Duodenal mucosa (tissue), 2 donors: ENCODE data around the gene RAB4A.

Experiments used
- H3K27ac ChIP-seq: one replicate; pipeline ENCODE4 v1.7.0; 2013; ENCODE audit warnings: low read depth, low read length
- H3K27me3 ChIP-seq, 2 donors: one replicate each; pipeline ENCODE4 v1.7.0; 2013; ENCODE audit warnings: low read length in 2 of 2, control low read depth in 1 of 2; ENCODE audit not compliant: insufficient read depth in 2 of 2, control insufficient read depth in 1 of 2
- H3K36me3 ChIP-seq, 2 donors: one replicate each; pipeline ENCODE4 v1.7.0; 2013; ENCODE audit warnings: low read length in 2 of 2, control low read depth in 1 of 2; ENCODE audit not compliant: insufficient read depth in 2 of 2, control insufficient read depth in 1 of 2
- H3K4me1 ChIP-seq, 2 donors: one replicate each; pipeline ENCODE4 v1.7.0; 2013; ENCODE audit warnings: low read length in 2 of 2, control low read depth in 1 of 2; ENCODE audit not compliant: insufficient read depth in 2 of 2, control insufficient read depth in 1 of 2
- H3K4me3 ChIP-seq, 2 donors: one replicate each; pipeline ENCODE4 v1.7.0; 2013; ENCODE audit warnings: low read length in 2 of 2, low read depth in 1 of 2
- H3K9ac ChIP-seq, 2 donors: one replicate each; pipeline ENCODE4 v1.7.0; 2013; ENCODE audit warnings: low read length in 2 of 2, low read depth in 1 of 2
- H3K9me3 ChIP-seq, 2 donors: one replicate each; pipeline ENCODE4 v1.7.0; 2013; ENCODE audit warnings: low read length in 2 of 2, control low read depth in 1 of 2; ENCODE audit not compliant: control insufficient read depth in 1 of 2

Gene RAB4A

DNA sequence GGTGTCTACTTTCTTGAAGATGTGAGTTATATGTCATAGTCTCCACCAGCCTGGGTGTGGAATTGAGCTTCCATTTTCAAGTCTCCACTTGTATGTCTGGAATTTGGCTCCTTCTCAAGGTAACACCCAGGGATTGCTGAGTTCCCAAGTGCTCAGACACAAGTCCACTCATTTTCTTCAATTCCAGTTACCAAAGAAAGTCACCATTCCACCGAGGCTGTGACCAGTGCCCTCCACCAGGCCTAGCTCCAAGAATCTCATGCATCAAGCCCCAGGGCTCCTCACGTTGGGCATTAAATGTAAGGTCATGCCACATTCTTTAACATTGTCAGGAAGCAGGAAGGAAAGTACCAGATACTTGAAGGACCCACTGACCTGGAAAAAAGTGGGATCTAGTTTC is 2.4 kb upstream of the RAB4A start:
- Histone ChIP-seq H3K9ac (no peak overlapping the region), H3K4me3 (no peak overlapping the region), H3K4me1 (peaks cover 21% of the 10 kb centered on the region in 2 donors), H3K27me3 (no peaks in the 10 kb centered on the region), H3K9me3 (no peaks in the 10 kb centered on the region), H3K27ac (no peak overlapping the region), H3K36me3 (no peaks in the 10 kb centered on the region)

DNA sequence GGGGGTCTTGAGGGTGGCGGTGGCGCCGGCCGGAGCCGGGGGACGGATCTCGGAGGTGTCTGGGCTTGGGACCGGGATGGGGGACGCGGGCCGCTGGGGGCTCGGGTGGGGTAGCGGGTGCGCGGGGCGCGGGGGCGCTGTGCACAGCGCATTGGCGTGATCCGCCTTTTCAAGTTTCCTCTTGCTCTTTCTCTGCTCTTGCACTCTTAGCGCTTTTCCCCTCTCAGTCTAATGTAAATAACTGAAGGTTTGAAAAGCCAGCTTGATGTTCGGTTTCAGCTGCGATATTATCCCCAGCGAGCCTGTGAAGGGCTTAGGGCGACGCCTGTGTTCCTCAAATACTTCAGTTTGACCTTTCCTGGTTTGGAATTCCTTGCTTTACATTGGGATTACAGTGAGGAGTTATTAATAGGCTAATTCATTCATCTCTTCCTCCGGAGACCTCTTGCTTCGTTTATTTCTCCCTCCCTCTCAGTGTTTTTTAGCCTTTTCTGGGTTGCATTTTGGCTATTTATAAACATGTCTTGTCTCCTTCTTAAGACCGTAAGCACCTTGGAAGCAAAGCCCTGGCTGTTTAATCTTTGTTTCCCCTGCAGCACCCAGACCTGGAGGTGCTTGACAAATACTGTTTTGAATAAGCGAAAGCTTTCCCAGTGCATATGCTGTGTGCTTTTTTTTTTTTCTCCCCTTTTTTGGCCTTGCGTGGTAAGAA is 693 bp downstream of the RAB4A start:
- Histone ChIP-seq H3K27me3 (no peaks in the 10 kb centered on the region), H3K36me3 (no peaks in the 10 kb centered on the region), H3K9me3 (no peaks in the 10 kb centered on the region), H3K9ac (peak overlapping the region; percentile 56 to 63), H3K27ac (peak overlapping the region; percentile 45), H3K4me3 (peak overlapping the region; percentile 73 to 92), H3K4me1 (peaks cover 28 to 41% of the 10 kb centered on the region in 2 donors)

GRCh38 chr1:229272164-229273158 is 1.6 kb downstream of the RAB4A start:
- peak overlapping the region; percentile 56 to 63 for H3K9ac ChIP-seq
- peaks cover 28 to 46% of the 10 kb centered on the region in 2 donors for H3K4me1 ChIP-seq
- no peaks in the 10 kb centered on the region for H3K9me3 ChIP-seq
- H3K4me3 ChIP-seq: peak overlapping the region; percentile 73 to 92
- H3K36me3 ChIP-seq: no peaks in the 10 kb centered on the region
- H3K27ac ChIP-seq: no peak overlapping the region
- H3K27me3 ChIP-seq: no peaks in the 10 kb centered on the region

DNA sequence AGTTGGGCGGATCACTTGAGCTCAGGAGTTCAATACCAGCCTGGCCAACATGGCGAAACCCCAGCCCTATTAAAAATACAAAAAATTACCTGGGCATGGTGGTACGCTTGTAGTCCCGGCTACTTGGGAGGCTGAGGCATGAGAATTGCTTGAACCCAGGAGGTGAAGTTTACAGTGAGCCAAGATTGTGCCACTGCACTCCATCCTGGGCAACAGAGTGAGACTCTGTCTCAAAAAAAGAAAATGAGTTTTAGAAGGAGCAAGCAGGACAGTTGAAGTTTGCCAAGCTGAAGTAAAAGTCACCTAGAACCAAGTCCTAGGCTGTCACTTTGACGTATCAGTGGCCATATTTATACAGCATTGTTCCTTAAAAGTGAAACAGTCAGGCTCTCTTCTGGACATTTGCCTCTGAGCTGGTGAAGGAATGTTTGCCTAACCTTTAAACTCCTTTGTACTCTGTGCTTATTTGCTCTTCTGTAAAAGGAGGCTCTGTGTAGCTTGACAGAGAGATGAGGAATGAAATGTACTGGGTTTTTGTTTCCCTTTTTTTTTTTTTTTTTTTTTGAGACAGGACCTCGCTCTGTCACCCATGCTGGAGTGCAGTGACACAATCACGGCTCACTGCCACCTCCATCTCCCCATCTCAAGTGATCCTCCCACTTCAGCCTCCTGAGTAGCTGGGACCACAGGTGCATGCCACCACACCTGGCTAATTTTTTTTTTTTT is 2.8 kb downstream of the RAB4A start:
- Histone ChIP-seq H3K9ac (no peak overlapping the region), H3K9me3 (no peaks in the 10 kb centered on the region), H3K4me3 (peak overlapping the region in 1 of 2 donors; percentile 73), H3K27ac (no peak overlapping the region), H3K36me3 (no peaks in the 10 kb centered on the region), H3K4me1 (peaks cover 28 to 48% of the 10 kb centered on the region in 2 donors), H3K27me3 (no peaks in the 10 kb centered on the region)

DNA sequence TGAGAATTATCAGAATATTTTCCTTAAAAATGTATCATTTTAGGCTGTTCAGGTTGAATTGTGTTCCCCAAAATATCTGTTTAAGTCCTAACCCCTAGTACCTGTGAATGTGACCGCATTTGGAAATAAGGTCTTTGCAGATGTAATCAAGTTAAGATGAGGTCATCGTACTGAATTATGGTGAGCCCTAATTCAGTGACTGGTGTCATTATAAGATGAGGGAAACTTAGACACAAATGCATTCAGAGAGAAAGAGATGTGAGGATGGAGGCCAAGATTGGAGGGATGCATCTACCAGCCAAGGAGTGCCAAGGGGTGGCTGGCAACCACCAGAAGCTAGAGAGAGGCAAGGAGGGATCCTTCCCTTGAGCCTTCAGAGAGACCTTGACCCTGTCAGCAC is 4.1 kb downstream of the RAB4A start:
- H3K4me1 ChIP-seq: peaks cover 28 to 53% of the 10 kb centered on the region in 2 donors
- H3K4me3 ChIP-seq: no peak overlapping the region
- no peak overlapping the region for H3K9ac ChIP-seq
- no peaks in the 10 kb centered on the region for H3K27me3 ChIP-seq
- no peaks in the 10 kb centered on the region for H3K36me3 ChIP-seq
- H3K27ac ChIP-seq: no peak overlapping the region
- H3K9me3 ChIP-seq: no peaks in the 10 kb centered on the region

DNA sequence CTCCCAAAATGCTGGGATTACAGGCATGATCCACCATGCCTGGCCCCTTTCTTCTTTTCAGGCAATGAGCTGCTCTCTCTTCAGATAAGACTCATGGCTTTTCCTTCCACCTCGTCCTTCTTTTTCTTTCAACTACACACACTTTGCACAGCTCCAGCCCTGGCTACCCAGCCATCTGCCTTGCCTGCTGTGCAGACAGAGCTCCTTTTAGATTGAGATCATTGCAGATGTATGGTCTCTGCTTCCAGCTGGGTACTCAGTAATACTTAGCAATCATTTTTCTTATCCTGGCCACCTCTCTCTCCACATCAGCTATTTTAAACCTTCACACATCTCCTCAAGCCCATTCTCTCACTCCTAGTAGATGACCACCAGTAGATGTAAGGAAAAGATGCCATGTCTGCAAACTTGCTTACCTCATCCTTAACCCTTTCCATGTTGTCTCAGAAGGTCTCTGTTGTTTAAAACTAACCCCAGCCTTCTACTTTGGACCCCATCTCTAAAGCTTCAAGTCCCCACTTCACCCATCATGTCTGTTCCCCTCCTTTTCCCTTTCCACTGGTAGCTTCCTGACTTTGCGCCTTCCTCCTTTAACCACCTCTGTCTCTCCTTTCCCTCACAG is 7.3 kb downstream of the RAB4A start:
- Histone ChIP-seq H3K9ac (no peak overlapping the region), H3K4me3 (no peak overlapping the region), H3K27ac (no peak overlapping the region), H3K27me3 (no peaks in the 10 kb centered on the region), H3K4me1 (peaks cover 9 to 38% of the 10 kb centered on the region in 2 donors), H3K9me3 (no peaks in the 10 kb centered on the region), H3K36me3 (no peaks in the 10 kb centered on the region)

DNA sequence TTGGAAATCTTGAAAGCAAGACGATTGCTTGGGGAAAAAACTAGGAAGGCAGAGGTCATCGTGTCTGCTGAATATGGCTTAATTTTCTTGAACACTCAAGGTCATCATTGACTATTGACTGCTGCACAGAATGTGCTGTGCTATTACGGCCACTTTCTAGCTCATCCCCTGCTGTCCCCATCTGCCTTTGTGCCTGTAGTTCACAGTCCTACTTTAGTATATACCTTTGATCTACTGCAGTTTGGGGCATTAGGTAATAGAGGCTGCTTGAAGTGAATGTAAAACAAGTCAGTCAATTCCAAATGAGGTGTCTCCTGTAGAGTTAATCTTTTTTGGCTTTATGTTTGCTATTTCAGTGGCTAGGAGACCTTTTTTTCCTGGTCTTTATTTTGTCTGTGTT is 8.3 kb downstream of the RAB4A start:
- Histone ChIP-seq H3K27me3 (no peaks in the 10 kb centered on the region), H3K4me3 (no peak overlapping the region), H3K9ac (no peak overlapping the region), H3K9me3 (no peaks in the 10 kb centered on the region), H3K27ac (no peak overlapping the region), H3K4me1 (peaks cover under 1 to 29% of the 10 kb centered on the region in 2 donors), H3K36me3 (no peaks in the 10 kb centered on the region)

- no peaks in the 10 kb centered on the region for H3K27me3 ChIP-seq
- H3K36me3 ChIP-seq: no peaks in the 10 kb centered on the region
- H3K27ac ChIP-seq: no peak overlapping the region
- peaks cover 0 to 24% of the 10 kb centered on the region in 2 donors for H3K4me1 ChIP-seq
- no peak overlapping the region for H3K4me3 ChIP-seq
- no peak overlapping the region for H3K9ac ChIP-seq
- no peaks in the 10 kb centered on the region for H3K9me3 ChIP-seq
These were observed 9.3 kb downstream of the RAB4A start for GRCh38 chr1:229280037-229280828.

DNA sequence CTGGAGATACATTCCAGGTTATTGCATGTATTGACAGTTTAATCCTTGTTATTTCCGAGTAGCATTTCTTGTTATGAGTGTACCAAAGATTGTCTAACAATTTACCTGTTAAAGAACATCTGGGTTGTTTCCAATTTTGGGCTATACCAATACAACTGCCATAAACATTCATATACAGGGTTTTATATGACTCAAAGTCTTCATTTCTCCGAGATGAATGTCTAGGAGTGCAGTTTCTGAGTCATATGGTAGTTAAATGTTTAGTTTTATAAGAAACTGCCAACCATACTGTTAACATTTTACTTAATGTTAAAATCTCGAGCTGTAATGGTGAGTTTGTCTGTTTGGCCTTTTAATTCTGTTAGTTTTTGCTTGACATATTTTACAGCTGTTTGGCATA is 10.0 kb downstream of the RAB4A start:
- no peak overlapping the region for H3K9ac ChIP-seq
- no peaks in the 10 kb centered on the region for H3K27me3 ChIP-seq
- H3K9me3 ChIP-seq: no peaks in the 10 kb centered on the region
- peaks cover 0 to 22% of the 10 kb centered on the region in 2 donors for H3K4me1 ChIP-seq
- no peak overlapping the region for H3K4me3 ChIP-seq
- H3K27ac ChIP-seq: no peak overlapping the region
- H3K36me3 ChIP-seq: no peaks in the 10 kb centered on the region
